ENCODE data around the gene MRPS27.

DNA sequence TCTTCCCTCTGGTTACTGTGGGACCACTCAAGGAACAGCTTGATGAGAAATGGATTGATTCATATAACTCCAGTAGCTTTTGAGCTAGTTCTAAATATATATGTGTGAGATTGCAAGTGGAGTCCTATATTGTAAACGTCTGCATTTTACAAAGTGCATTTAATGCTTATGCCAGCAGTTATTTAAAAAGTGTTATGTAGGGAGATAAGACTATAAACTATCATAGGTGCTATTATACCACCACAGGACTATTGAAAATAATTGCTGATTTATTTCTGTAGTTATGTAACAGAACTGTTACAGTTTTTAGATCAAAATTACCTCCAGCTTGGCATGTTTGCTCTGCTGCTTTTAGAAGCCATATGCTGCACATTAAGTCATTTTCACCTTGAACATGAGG is 36.3 kb upstream of the MRPS27 start:
- TF ChIP-seq POLR2A (IDR thresholded peaks at IDR 0.05; ENCODE audit: low read depth, low read length): no peak
- TF ChIP-seq TAF1 (IDR thresholded peaks at IDR 0.05; ENCODE audit: low read depth, low read length): no peak

All from GM12891 (cell line).